GM21360 (cell line): Measurements from ENCODE around the gene PLEKHM1.
"Not testable (repeated sequence)": the region's sequence is repeated elsewhere in the genome, so short reads cannot be mapped to it uniquely, and the experiment has no call there.

ENCODE experiments used
- ATAC-seq: cut with Tn5 transposase; IDR thresholded peaks from one replicate; pipeline ENCODE4 v1.9.1; 2021; ENCODE audit warnings: mild to moderate bottlenecking, moderate library complexity; ENCODE audit not compliant: unreplicated experiment

Gene PLEKHM1

GRCh38 chr17:45461524-45462327, 28.8 kb downstream of the PLEKHM1 start:
- ATAC-seq = peak; percentile 64

- not testable (repeated sequence) for ATAC-seq
Observed at GRCh38 chr17:45460422-45460821, 30.1 kb downstream of the PLEKHM1 start.

GRCh38 chr17:45454341-45454740, 36.2 kb downstream of the PLEKHM1 start:
- ATAC-seq = not testable (repeated sequence)

GRCh38 chr17:45453731-45454130, 36.8 kb downstream of the PLEKHM1 start:
- ATAC-seq = not testable (repeated sequence)

GRCh38 chr17:45453225-45453534, 37.3 kb downstream of the PLEKHM1 start:
- ATAC-seq = not testable (repeated sequence)

- ATAC-seq = not testable (repeated sequence)
Observed at GRCh38 chr17:45452329-45453224, 37.9 kb downstream of the PLEKHM1 start.

GRCh38 chr17:45451660-45452059, 38.9 kb downstream of the PLEKHM1 start:
- ATAC-seq = not testable (repeated sequence)

GRCh38 chr17:45451131-45451530, 39.4 kb downstream of the PLEKHM1 start:
- no peak for ATAC-seq

GRCh38 chr17:45449708-45450329, 40.7 kb downstream of the PLEKHM1 start:
- not testable (repeated sequence) for ATAC-seq

GRCh38 chr17:45449260-45449659, 41.3 kb downstream of the PLEKHM1 start:
- ATAC-seq = not testable (repeated sequence)

GRCh38 chr17:45448483-45448882, 42.0 kb downstream of the PLEKHM1 start:
- not testable (repeated sequence) for ATAC-seq

- ATAC-seq = not testable (repeated sequence)
Observed at GRCh38 chr17:45448066-45448465, 42.5 kb downstream of the PLEKHM1 start.

- not testable (repeated sequence) for ATAC-seq
Observed at GRCh38 chr17:45447650-45448049, 42.9 kb downstream of the PLEKHM1 start.

- not testable (repeated sequence) for ATAC-seq
Observed at GRCh38 chr17:45446872-45447625, 43.5 kb downstream of the PLEKHM1 start.

GRCh38 chr17:45445901-45446743, 44.4 kb downstream of the PLEKHM1 start:
- ATAC-seq = not testable (repeated sequence)

GRCh38 chr17:45444856-45445820, 45.4 kb downstream of the PLEKHM1 start:
- ATAC-seq = not testable (repeated sequence)

- ATAC-seq = not testable (repeated sequence)
Observed at GRCh38 chr17:45444301-45444700, 46.2 kb downstream of the PLEKHM1 start.
